OCI-LY7 (cell line): ENCODE data around the gene SHOX.

ENCODE experiments used
- EZH2phosphoT487 ChIP-seq: fragments of 200-600 bp; sonication (generic); IDR thresholded peaks from 2 replicates; pipeline ENCODE4 v1.6.1; 2018; ENCODE audit warnings: low read depth, borderline replicate concordance, mild to moderate bottlenecking, mixed run types, antibody characterized with exemption, low read length, moderate library complexity, mixed read lengths
- TF ChIP-seq, protein P1 (sequence below): fragments of 200-600 bp; sonication (generic); conservative IDR thresholded peaks from 2 replicates; pipeline ENCODE4 v1.5.1; 2014; ENCODE audit warnings: mild to moderate bottlenecking, antibody characterized with exemption, low read length, moderate library complexity, mixed read lengths

DNA sequence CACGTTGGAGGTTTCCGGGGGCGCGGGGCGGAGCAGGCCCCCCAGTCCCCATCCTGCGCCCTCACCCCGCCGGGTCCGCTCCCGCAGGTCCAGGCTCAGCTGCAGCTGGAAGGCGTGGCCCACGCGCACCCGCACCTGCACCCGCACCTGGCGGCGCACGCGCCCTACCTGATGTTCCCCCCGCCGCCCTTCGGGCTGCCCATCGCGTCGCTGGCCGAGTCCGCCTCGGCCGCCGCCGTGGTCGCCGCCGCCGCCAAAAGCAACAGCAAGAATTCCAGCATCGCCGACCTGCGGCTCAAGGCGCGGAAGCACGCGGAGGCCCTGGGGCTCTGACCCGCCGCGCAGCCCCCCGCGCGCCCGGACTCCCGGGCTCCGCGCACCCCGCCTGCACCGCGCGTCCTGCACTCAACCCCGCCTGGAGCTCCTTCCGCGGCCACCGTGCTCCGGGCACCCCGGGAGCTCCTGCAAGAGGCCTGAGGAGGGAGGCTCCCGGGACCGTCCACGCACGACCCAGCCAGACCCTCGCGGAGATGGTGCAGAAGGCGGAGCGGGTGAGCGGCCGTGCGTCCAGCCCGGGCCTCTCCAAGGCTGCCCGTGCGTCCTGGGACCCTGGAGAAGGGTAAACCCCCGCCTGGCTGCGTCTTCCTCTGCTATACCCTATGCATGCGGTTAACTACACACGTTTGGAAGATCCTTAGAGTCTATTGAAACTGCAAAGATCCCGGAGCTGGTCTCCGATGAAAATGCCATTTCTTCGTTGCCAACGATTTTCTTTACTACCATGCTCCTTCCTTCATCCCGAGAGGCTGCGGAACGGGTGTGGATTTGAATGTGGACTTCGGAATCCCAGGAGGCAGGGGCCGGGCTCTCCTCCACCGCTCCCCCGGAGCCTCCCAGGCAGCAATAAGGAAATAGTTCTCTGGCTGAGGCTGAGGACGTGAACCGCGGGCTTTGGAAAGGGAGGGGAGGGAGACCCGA, 14.0 kb downstream of the SHOX start:
- TF ChIP-seq, protein P1, sequence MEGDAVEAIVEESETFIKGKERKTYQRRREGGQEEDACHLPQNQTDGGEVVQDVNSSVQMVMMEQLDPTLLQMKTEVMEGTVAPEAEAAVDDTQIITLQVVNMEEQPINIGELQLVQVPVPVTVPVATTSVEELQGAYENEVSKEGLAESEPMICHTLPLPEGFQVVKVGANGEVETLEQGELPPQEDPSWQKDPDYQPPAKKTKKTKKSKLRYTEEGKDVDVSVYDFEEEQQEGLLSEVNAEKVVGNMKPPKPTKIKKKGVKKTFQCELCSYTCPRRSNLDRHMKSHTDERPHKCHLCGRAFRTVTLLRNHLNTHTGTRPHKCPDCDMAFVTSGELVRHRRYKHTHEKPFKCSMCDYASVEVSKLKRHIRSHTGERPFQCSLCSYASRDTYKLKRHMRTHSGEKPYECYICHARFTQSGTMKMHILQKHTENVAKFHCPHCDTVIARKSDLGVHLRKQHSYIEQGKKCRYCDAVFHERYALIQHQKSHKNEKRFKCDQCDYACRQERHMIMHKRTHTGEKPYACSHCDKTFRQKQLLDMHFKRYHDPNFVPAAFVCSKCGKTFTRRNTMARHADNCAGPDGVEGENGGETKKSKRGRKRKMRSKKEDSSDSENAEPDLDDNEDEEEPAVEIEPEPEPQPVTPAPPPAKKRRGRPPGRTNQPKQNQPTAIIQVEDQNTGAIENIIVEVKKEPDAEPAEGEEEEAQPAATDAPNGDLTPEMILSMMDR, result no peak
- TF ChIP-seq EZH2phosphoT487, result no peak
